SK-N-SH treated with all-trans-retinoic acid at 6 μM for 48 hours (cell line): ENCODE results near the gene PDGFD.

ENCODE experiments used
- ATAC-seq: fragments of 200-7000 bp; cut with Tn5 transposase; 3 replicates; pipeline ENCODE4 v1.9.1; 2020; ENCODE audit warnings: mild to moderate bottlenecking, moderate library complexity
- ARNTL ChIP-seq: fragments of 450-650 bp; formaldehyde crosslinking; IDR thresholded peaks from 2 replicates; pipeline ENCODE4 v1.5.0; 2020; ENCODE audit warnings: low read depth, mild to moderate bottlenecking, moderate library complexity, borderline replicate concordance
- BACH2 ChIP-seq: fragments of 250-450 bp; sonication (Bioruptor Pico); IDR thresholded peaks from 2 replicates; pipeline ENCODE4 v1.9.0; 2021; ENCODE audit warnings: mild to moderate bottlenecking, borderline replicate concordance
- CREB5 ChIP-seq: fragments of 250-450 bp; sonication (Bioruptor Pico); IDR thresholded peaks from 2 replicates; pipeline ENCODE4 v1.5.1; 2020; ENCODE audit warnings: low read depth, mild to moderate bottlenecking, moderate library complexity
- CSDC2 ChIP-seq: fragments of 250-450 bp; sonication (Bioruptor Pico); IDR thresholded peaks from 2 replicates; pipeline ENCODE4 v1.5.0; 2020; ENCODE audit warnings: mild to moderate bottlenecking, moderate library complexity
- CSRNP3 ChIP-seq: fragments of 250-450 bp; sonication (Bioruptor Pico); IDR thresholded peaks from 2 replicates; pipeline ENCODE4 v1.5.1; 2021; ENCODE audit warnings: mild to moderate bottlenecking, moderate library complexity
- ESRRG ChIP-seq: fragments of 250-450 bp; sonication (Bioruptor Pico); IDR thresholded peaks from 2 replicates; pipeline ENCODE4 v1.6.1; 2021; ENCODE audit warnings: mild to moderate bottlenecking
- OSR1 ChIP-seq: fragments of 250-450 bp; sonication (Bioruptor Pico); IDR thresholded peaks from 2 replicates; pipeline ENCODE4 v1.8.0; 2022; ENCODE audit warnings: moderate library complexity, mild to moderate bottlenecking, inconsistent platforms
- PATZ1 ChIP-seq: fragments of 250-450 bp; sonication (Bioruptor Pico); IDR thresholded peaks from 2 replicates; pipeline ENCODE4 v1.8.0; 2020; ENCODE audit warnings: mild to moderate bottlenecking, moderate library complexity, borderline replicate concordance
- POU6F1 ChIP-seq: fragments of 250-450 bp; sonication (Bioruptor Pico); IDR thresholded peaks from 2 replicates; pipeline ENCODE4 v1.8.0; 2021; ENCODE audit warnings: low read depth, mild to moderate bottlenecking, moderate library complexity, borderline replicate concordance
- PPARA ChIP-seq: fragments of 250-450 bp; sonication (Bioruptor Pico); IDR thresholded peaks from 2 replicates; pipeline ENCODE4 v1.5.0; 2020; ENCODE audit warnings: mild to moderate bottlenecking, borderline replicate concordance
- RARB ChIP-seq: fragments of 250-450 bp; sonication (Bioruptor Pico); IDR thresholded peaks from 2 replicates; pipeline ENCODE4 v1.8.0; 2021; ENCODE audit warnings: mild to moderate bottlenecking, moderate library complexity
- SNAI2 ChIP-seq: fragments of 250-450 bp; sonication (Bioruptor Pico); IDR thresholded peaks from 2 replicates; pipeline ENCODE4 v1.5.0; 2020; ENCODE audit warnings: mild to moderate bottlenecking, moderate library complexity
- TOX ChIP-seq: fragments of 250-450 bp; sonication (Bioruptor Pico); IDR thresholded peaks from 2 replicates; pipeline ENCODE4 v1.8.0; 2021; ENCODE audit warnings: mild to moderate bottlenecking, moderate library complexity, borderline replicate concordance
- TSHZ2 ChIP-seq: fragments of 250-450 bp; sonication (Bioruptor Pico); IDR thresholded peaks from 2 replicates; pipeline ENCODE4 v1.5.0; 2020; ENCODE audit warnings: mild to moderate bottlenecking, moderate library complexity
- ZC3H10 ChIP-seq: fragments of 250-450 bp; sonication (Bioruptor Pico); IDR thresholded peaks from 2 replicates; pipeline ENCODE4 v1.5.1; 2021; ENCODE audit warnings: mild to moderate bottlenecking, moderate library complexity
- ZFP3 ChIP-seq: fragments of 250-450 bp; sonication (Bioruptor Pico); IDR thresholded peaks from 2 replicates; pipeline ENCODE4 v1.5.0; 2020; ENCODE audit warnings: mild to moderate bottlenecking, moderate library complexity
- ZFP30 ChIP-seq: fragments of 450-650 bp; formaldehyde crosslinking; IDR thresholded peaks from 2 replicates; pipeline ENCODE4 v1.5.0; 2022; ENCODE audit warnings: mild to moderate bottlenecking, moderate library complexity
- ZNF70 ChIP-seq: fragments of 450-650 bp; formaldehyde crosslinking; IDR thresholded peaks from 2 replicates; pipeline ENCODE4 v1.5.0; 2020; ENCODE audit warnings: mild to moderate bottlenecking, moderate library complexity
- ZNF8 ChIP-seq: fragments of 450-650 bp; formaldehyde crosslinking; IDR thresholded peaks from 2 replicates; pipeline ENCODE4 v1.5.0; 2020; ENCODE audit warnings: mild to moderate bottlenecking, moderate library complexity

PDGFD gene

GRCh38 chr11:104057908-104058307, 106.0 kb downstream of the PDGFD start (continued):
- TF ChIP-seq CSRNP3 (CRISPR knock-in tag) (no peak), ZNF8 (no peak), CREB5 (CRISPR knock-in tag) (no peak)

GRCh38 chr11:104055596-104055995, 108.4 kb downstream of the PDGFD start:
- ATAC-seq = no peak
- TF ChIP-seq RARB (no peak), ZFP30 (CRISPR knock-in tag) (no peak), PPARA (CRISPR knock-in tag) (no peak), CSDC2 (CRISPR knock-in tag) (no peak), ZC3H10 (no peak), TOX (CRISPR knock-in tag) (no peak), OSR1 (CRISPR knock-in tag) (no peak)

- ATAC-seq = no peak
- TF ChIP-seq ZC3H10 = no peak
These were observed 108.9 kb downstream of the PDGFD start for GRCh38 chr11:104054911-104055529.

GRCh38 chr11:104053743-104054478, 110.0 kb downstream of the PDGFD start:
- ATAC-seq = no peak
- TF ChIP-seq TSHZ2 = no peak
- TF ChIP-seq ESRRG (CRISPR knock-in tag) = no peak
- TF ChIP-seq ARNTL (CRISPR knock-in tag) = no peak
- no peak for TF ChIP-seq ZFP3 (CRISPR knock-in tag)
- TF ChIP-seq, all 23 proteins: peak for 0

GRCh38 chr11:104051778-104052177, 112.2 kb downstream of the PDGFD start:
- ATAC-seq = no peak
- TF ChIP-seq CSDC2 (CRISPR knock-in tag) = no peak
- no peak for TF ChIP-seq OSR1 (CRISPR knock-in tag)
- no peak for TF ChIP-seq ZNF70 (CRISPR knock-in tag)
- no peak for TF ChIP-seq PATZ1
- TF ChIP-seq PPARA (CRISPR knock-in tag) = no peak
- no peak for TF ChIP-seq SNAI2 (CRISPR knock-in tag)
- TF ChIP-seq ESRRG (CRISPR knock-in tag) = no peak
- no peak for TF ChIP-seq ZFP3 (CRISPR knock-in tag)
- TF ChIP-seq ZFP30 (CRISPR knock-in tag) = no peak
- no peak for TF ChIP-seq CREB5 (CRISPR knock-in tag)
- no peak for TF ChIP-seq BACH2
- no peak for TF ChIP-seq POU6F1 (CRISPR knock-in tag)
